Chondrocyte (in vitro differentiated cells): Measurements from ENCODE around the gene H2BK1. TPM values are rescaled to one million over a fixed set of nuclear protein-coding genes. Genes with fewer than 3 reads are reported as not detected.

Experiments used
- DNase-seq: peaks from one replicate; pipeline ENCODE4 v3.0.0; 2021; ENCODE audit warnings: mixed read lengths, low spot score
- H3K27ac Mint-ChIP-seq: one replicate; pipeline ENCODE4 v1.8.0; 2021; ENCODE audit warnings: mild to moderate bottlenecking, moderate library complexity, mixed read lengths; ENCODE audit not compliant: unreplicated experiment
- H3K27me3 Mint-ChIP-seq: 2 replicates; pipeline ENCODE4 v1.8.0; 2021; ENCODE audit warnings: low read depth, mixed read lengths
- H3K36me3 Mint-ChIP-seq: 2 replicates; pipeline ENCODE4 v1.8.0; 2021; ENCODE audit warnings: low read depth, mixed read lengths
- H3K4me1 Mint-ChIP-seq: 2 replicates; pipeline ENCODE4 v1.8.0; 2021; ENCODE audit warnings: low read depth, mild to moderate bottlenecking, mixed read lengths
- H3K4me3 Mint-ChIP-seq: one replicate; pipeline ENCODE4 v1.8.0; 2021; ENCODE audit warnings: mild to moderate bottlenecking, moderate library complexity, mixed read lengths; ENCODE audit not compliant: unreplicated experiment
- H3K9me3 Mint-ChIP-seq: 2 replicates; pipeline ENCODE4 v1.8.0; 2021; ENCODE audit warnings: low read depth, mixed read lengths
- CTCF ChIP-seq: fragments of 200-600 bp; sonication (generic); IDR thresholded peaks from 2 replicates; pipeline ENCODE4 v1.5.0; 2021; ENCODE audit warnings: antibody characterized with exemption, mild to moderate bottlenecking, moderate library complexity
- total RNA-seq: library from RNA; stranded (reverse); gene quantifications from 3 replicates; pipeline ENCODE4 v1.2.1, GENCODE V29; 2021

Gene H2BK1
- total RNA-seq, 1 donor from 2014 or later, result not detected

GRCh38 chr7:151244841-151245346, 34.6 kb upstream of the H2BK1 start:
- no peaks in the 10 kb centered on the region for H3K9me3 Mint-ChIP-seq
- peaks cover 15% of the 10 kb centered on the region for H3K36me3 Mint-ChIP-seq
- no peak overlapping the region for H3K27ac Mint-ChIP-seq
- TF ChIP-seq CTCF, result no peak
- H3K4me1 Mint-ChIP-seq, result peaks cover 54% of the 10 kb centered on the region
- no peaks in the 10 kb centered on the region for H3K27me3 Mint-ChIP-seq
- H3K4me3 Mint-ChIP-seq, result peak overlapping the region; percentile 49
- no peak for DNase-seq

GRCh38 chr7:151244196-151244840, 34.0 kb upstream of the H2BK1 start:
- no peak for DNase-seq
- TF ChIP-seq CTCF, result peak; percentile 90
- Mint-ChIP-seq H3K27ac (peak overlapping the region; percentile 66), H3K4me1 (peaks cover 48% of the 10 kb centered on the region), H3K9me3 (no peaks in the 10 kb centered on the region), H3K27me3 (no peaks in the 10 kb centered on the region), H3K4me3 (peak overlapping the region; percentile 49), H3K36me3 (peaks cover 18% of the 10 kb centered on the region)

- H3K27me3 Mint-ChIP-seq, result no peaks in the 10 kb centered on the region
- peaks cover 46% of the 10 kb centered on the region for H3K4me1 Mint-ChIP-seq
- H3K9me3 Mint-ChIP-seq, result no peaks in the 10 kb centered on the region
- H3K27ac Mint-ChIP-seq, result peak overlapping the region; percentile 66
- H3K4me3 Mint-ChIP-seq, result no peak overlapping the region
- peaks cover 23% of the 10 kb centered on the region for H3K36me3 Mint-ChIP-seq
- no peak for TF ChIP-seq CTCF
- DNase-seq, result no peak
These were observed 33.3 kb upstream of the H2BK1 start for GRCh38 chr7:151243408-151244195.

GRCh38 chr7:151243045-151243349, 32.7 kb upstream of the H2BK1 start:
- Mint-ChIP-seq H3K27ac (peak overlapping the region; percentile 27), H3K9me3 (no peaks in the 10 kb centered on the region)
- no peak for DNase-seq

More at GRCh38 chr7:151243045-151243349, 32.7 kb upstream of the H2BK1 start:
- Mint-ChIP-seq H3K4me3 (no peak overlapping the region), H3K4me1 (peaks cover 44% of the 10 kb centered on the region), H3K36me3 (peaks cover 21% of the 10 kb centered on the region), H3K27me3 (no peaks in the 10 kb centered on the region)
- TF ChIP-seq CTCF, result no peak
